Vagina (tissue), 2 donors: ENCODE data around the gene STOX2. TPM values are rescaled to one million over a fixed set of nuclear protein-coding genes. Genes with fewer than 3 reads are reported as not detected.

Source experiments
- DNase-seq, 2 donors: peaks; one replicate each; pipeline ENCODE4 v3.0.0-alpha.2; 2017; ENCODE audit errors: extremely low spot score in 2 of 2
- H3K27ac ChIP-seq: fragments of 200-600 bp; sonication (generic); one replicate; pipeline ENCODE4 v1.5.1; 2019
- H3K27me3 ChIP-seq: fragments of 200-600 bp; sonication (generic); one replicate; pipeline ENCODE4 v1.5.1; 2019
- H3K36me3 ChIP-seq, 2 donors: fragments of 200-600 bp; sonication (generic); one replicate each; pipeline ENCODE4 v1.5.1; 2017 to 2019
- H3K4me1 ChIP-seq: fragments of 200-600 bp; sonication (generic); one replicate; pipeline ENCODE4 v1.5.1; 2019
- H3K4me3 ChIP-seq, 2 donors: fragments of 200-600 bp; sonication (generic); 1 replicate in 1 of 2; 2 replicates in 1 of 2; pipeline ENCODE4 v1.5.1; 2016 to 2019
- H3K9me3 ChIP-seq: fragments of 200-600 bp; sonication (generic); one replicate; pipeline ENCODE4 v1.5.1; 2019
- POLR2A ChIP-seq, 2 donors: fragments of 450-650 bp; IDR thresholded peaks; one replicate each; pipeline ENCODE4 v1.6.1; 2017; ENCODE audit warnings: antibody characterized with exemption in 2 of 2, mild to moderate bottlenecking in 2 of 2, moderate library complexity in 2 of 2
- POLR2AphosphoS5 ChIP-seq, 2 donors: sonication (generic); formaldehyde crosslinking; IDR thresholded peaks; one replicate each; pipeline ENCODE4 v1.9.0; 2017; ENCODE audit warnings: antibody characterized with exemption in 2 of 2, mild to moderate bottlenecking in 2 of 2, low read depth in 1 of 2; ENCODE audit not compliant: insufficient read depth in 1 of 2
- intact Hi-C: fragments of 100-400 bp; cut with DNase I; formaldehyde crosslinking; loops from one replicate; pipeline ENCODE4 v1.15.1; 2023
- total RNA-seq: library from RNA; depleted of rRNA; stranded (reverse); fragments of >200 nt; gene quantifications from one replicate; pipeline ENCODE4 v1.2.3, GENCODE V29; 2016
- TF ChIP-seq, protein P1 (sequence below), 3 experiments: fragments of 450-650 bp in 2 of 3; fragments of 200-600 bp in 1 of 3; sonication (generic) in 1 of 3; IDR thresholded peaks; one replicate each; pipeline ENCODE4 v1.5.1; 2017 to 2019; ENCODE audit warnings: antibody characterized with exemption in 3 of 3, mild to moderate bottlenecking in 2 of 3, moderate library complexity in 2 of 3

STOX2 gene
- total RNA-seq, 1 donor from 2014 or later: 11.5 TPM

DNA sequence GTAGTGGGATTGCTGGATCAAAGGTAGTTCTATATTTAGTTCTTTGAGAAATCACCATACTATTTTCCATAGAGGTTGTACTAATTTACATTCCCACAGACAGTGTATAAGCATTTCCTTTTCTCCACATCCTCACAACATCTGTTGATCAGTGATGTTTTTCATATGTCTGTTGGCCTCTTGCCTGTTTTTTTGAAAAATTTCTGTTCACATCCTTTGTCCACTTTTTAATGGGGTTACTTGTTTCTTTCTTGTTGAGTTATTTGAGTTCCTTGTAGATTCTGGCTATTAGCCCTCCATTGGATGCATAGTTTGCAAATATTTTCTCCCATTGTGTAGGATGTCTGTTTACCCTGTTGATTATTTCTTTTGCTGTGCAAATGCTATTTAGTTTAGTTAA is 72.6 kb downstream of the STOX2 start:
- TF ChIP-seq POLR2AphosphoS5 (IDR thresholded peaks at IDR 0.05; ENCODE audit: insufficient read depth in 1 of 2, low read depth in 1 of 2) (no peak), POLR2A (IDR thresholded peaks at IDR 0.05) (no peak)
- TF ChIP-seq, protein P1, sequence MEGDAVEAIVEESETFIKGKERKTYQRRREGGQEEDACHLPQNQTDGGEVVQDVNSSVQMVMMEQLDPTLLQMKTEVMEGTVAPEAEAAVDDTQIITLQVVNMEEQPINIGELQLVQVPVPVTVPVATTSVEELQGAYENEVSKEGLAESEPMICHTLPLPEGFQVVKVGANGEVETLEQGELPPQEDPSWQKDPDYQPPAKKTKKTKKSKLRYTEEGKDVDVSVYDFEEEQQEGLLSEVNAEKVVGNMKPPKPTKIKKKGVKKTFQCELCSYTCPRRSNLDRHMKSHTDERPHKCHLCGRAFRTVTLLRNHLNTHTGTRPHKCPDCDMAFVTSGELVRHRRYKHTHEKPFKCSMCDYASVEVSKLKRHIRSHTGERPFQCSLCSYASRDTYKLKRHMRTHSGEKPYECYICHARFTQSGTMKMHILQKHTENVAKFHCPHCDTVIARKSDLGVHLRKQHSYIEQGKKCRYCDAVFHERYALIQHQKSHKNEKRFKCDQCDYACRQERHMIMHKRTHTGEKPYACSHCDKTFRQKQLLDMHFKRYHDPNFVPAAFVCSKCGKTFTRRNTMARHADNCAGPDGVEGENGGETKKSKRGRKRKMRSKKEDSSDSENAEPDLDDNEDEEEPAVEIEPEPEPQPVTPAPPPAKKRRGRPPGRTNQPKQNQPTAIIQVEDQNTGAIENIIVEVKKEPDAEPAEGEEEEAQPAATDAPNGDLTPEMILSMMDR (IDR thresholded peaks at IDR 0.05): no peak
- Histone ChIP-seq H3K27ac (no peak overlapping the region), H3K4me1 (no peaks in the 10 kb centered on the region), H3K9me3 (peaks cover 4% of the 10 kb centered on the region), H3K27me3 (no peaks in the 10 kb centered on the region), H3K4me3 (no peak overlapping the region), H3K36me3 (no peaks in the 10 kb centered on the region)
- intact Hi-C loops: no loop called here
- no peak for DNase-seq

DNA sequence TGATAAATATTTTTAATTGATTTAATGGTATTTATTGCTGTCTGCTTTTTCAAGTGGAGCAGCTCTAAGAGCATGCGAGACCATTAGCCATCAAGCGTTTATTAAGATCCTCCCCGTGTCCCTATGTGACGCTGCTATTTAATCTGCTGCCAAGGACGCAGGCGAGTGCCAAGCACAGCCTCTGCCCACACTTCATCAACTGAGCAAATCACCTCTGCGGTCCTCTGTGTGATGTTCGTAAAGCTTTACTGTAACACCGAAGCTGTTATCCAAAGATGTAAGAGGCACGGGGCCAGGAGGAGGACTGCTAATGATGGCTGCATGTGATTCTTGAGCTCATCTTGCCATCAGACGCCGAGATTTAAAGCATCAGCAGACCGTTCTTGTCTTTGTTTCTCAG is 79.5 kb downstream of the STOX2 start:
- TF ChIP-seq, protein P1 (IDR thresholded peaks at IDR 0.05): no peak
- TF ChIP-seq POLR2A (IDR thresholded peaks at IDR 0.05) (no peak), POLR2AphosphoS5 (IDR thresholded peaks at IDR 0.05; ENCODE audit: insufficient read depth in 1 of 2, low read depth in 1 of 2) (no peak)
- Histone ChIP-seq H3K36me3 (no peaks in the 10 kb centered on the region), H3K4me3 (no peak overlapping the region), H3K4me1 (peaks cover 28% of the 10 kb centered on the region), H3K9me3 (no peaks in the 10 kb centered on the region), H3K27ac (no peak overlapping the region), H3K27me3 (no peaks in the 10 kb centered on the region)
- DNase-seq: no peak
- intact Hi-C loops: no loop called here

DNA sequence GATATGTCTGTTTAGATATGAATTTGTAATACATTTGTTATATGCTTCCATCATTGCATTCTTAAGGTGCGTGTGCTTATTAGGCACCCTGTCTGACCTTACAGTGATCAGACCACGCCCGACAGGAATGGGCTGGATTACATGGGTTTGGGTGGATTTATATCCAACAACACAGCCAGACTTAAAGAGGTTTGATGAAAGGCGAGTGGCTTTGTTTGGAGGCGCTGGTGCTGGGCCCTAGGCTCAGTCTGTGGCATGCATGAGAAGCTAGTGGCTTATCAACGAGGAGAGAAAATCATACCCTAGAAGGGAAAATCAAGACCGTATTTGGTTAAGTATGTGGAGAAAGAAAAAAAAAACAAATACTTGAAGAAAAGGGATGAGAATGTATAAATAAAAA is 80.7 kb downstream of the STOX2 start:
- H3K27ac ChIP-seq: no peak overlapping the region
- H3K4me3 ChIP-seq: no peak overlapping the region
- H3K36me3 ChIP-seq: no peaks in the 10 kb centered on the region
- H3K27me3 ChIP-seq: no peaks in the 10 kb centered on the region
- H3K9me3 ChIP-seq: no peaks in the 10 kb centered on the region
- TF ChIP-seq POLR2AphosphoS5 (IDR thresholded peaks at IDR 0.05; ENCODE audit: insufficient read depth in 1 of 2, low read depth in 1 of 2): no peak
- TF ChIP-seq, protein P1 (IDR thresholded peaks at IDR 0.05): no peak
- intact Hi-C loops: no loop called here
- H3K4me1 ChIP-seq: peaks cover 28% of the 10 kb centered on the region
- no peak for DNase-seq

DNA sequence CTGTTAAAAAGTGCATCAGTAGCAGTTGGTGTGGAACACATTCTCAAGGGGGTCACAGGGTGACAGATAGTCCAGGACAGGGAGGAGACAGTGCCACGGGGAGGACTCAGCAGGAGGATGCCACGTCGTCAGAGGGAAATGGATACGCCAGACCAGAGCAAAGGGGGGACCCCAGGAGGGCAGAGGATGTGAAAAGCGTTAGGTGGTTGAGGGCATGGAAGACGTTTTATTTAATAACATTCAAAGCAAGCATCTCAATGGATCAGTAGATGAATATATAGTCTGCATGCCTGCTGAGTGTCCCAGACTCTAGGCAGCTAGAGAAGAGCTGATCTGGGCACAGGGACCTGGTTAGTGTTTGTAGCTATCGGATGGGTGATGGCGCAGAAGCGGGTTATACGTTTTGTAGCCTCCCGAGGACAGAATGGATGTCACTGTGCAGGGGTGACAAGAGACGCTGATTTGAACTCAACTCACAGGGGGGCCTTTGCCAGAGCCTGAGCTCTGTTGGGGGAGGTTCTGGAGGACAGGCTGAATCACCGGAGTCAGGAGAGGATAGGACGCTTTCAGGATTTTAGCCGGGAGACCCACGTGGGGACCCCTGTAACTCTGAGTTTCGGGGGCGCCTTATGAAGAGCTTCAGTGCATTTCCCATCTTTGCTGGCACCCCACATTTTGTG is 81.3 kb downstream of the STOX2 start:
- DNase-seq: no peak
- H3K27ac ChIP-seq: no peak overlapping the region
- TF ChIP-seq, protein P1 (IDR thresholded peaks at IDR 0.05): no peak
- TF ChIP-seq POLR2AphosphoS5 (IDR thresholded peaks at IDR 0.05; ENCODE audit: insufficient read depth in 1 of 2, low read depth in 1 of 2) (no peak), POLR2A (IDR thresholded peaks at IDR 0.05) (no peak)
- peaks cover 28% of the 10 kb centered on the region for H3K4me1 ChIP-seq
- intact Hi-C loops: no loop called here
- H3K4me3 ChIP-seq: no peak overlapping the region
- no peaks in the 10 kb centered on the region for H3K36me3 ChIP-seq
- no peaks in the 10 kb centered on the region for H3K9me3 ChIP-seq
- H3K27me3 ChIP-seq: no peaks in the 10 kb centered on the region
